Lower lobe of right lung (tissue), 2 donors: Measurements from ENCODE around the gene ACO1. TPM values are rescaled to one million over a fixed set of nuclear protein-coding genes. Genes with fewer than 3 reads are reported as not detected.

ENCODE experiments used
- ATAC-seq, 2 donors: fragments of 200-7000 bp; cut with Tn5 transposase; one replicate each; pipeline ENCODE4 v1.9.1; 2020 to 2022; ENCODE audit warnings: mild to moderate bottlenecking in 2 of 2, moderate library complexity in 2 of 2
- DNase-seq: peaks from one replicate; pipeline ENCODE4 v3.0.0-alpha.2; 2020
- H3K27ac ChIP-seq: fragments of 200-600 bp; one replicate; pipeline ENCODE4 v1.8.0; 2022
- H3K27me3 ChIP-seq: fragments of 200-600 bp; one replicate; pipeline ENCODE4 v1.8.0; 2022; ENCODE audit warnings: low read depth
- H3K36me3 ChIP-seq: fragments of 200-600 bp; one replicate; pipeline ENCODE4 v1.8.0; 2022; ENCODE audit warnings: mild to moderate bottlenecking
- H3K4me1 ChIP-seq: fragments of 200-600 bp; one replicate; pipeline ENCODE4 v1.8.0; 2022
- H3K4me3 ChIP-seq: fragments of 200-600 bp; one replicate; pipeline ENCODE4 v1.8.0; 2022; ENCODE audit warnings: mild to moderate bottlenecking
- H3K9me3 ChIP-seq: fragments of 200-600 bp; one replicate; pipeline ENCODE4 v1.8.0; 2022
- CTCF ChIP-seq: fragments of 200-600 bp; IDR thresholded peaks from one replicate; pipeline ENCODE4 v1.8.0; 2022; ENCODE audit warnings: antibody characterized with exemption, mild to moderate bottlenecking
- intact Hi-C: fragments of 100-400 bp; cut with DNase I; formaldehyde crosslinking; loops from one replicate; pipeline ENCODE4 v1.11.0; 2022
- total RNA-seq: library from RNA; stranded (reverse); fragmentation: NEBNext Ultra II Directional; extraction: Animal tissue kit (Norgen Biotek cat#: 25700); gene quantifications from one replicate; pipeline ENCODE4 v1.2.1, GENCODE V29; 2021
- donor health status: DM: no; HTN: yes; CAD: no; lungs with severe emphysema.

Gene ACO1
- total RNA-seq, 1 donor from 2014 or later, result 33.6 TPM

GRCh38 chr9:32490601-32491000 is 106.2 kb downstream of the ACO1 start:
- TF ChIP-seq CTCF, result no peak
- no peak overlapping the region for H3K27ac ChIP-seq
- DNase-seq (no peak), ATAC-seq (no peak)
- H3K4me3 ChIP-seq, result no peak overlapping the region
- peaks cover 86% of the 10 kb centered on the region for H3K36me3 ChIP-seq
- no peaks in the 10 kb centered on the region for H3K4me1 ChIP-seq
- intact Hi-C loops, result no loop called here
- no peaks in the 10 kb centered on the region for H3K9me3 ChIP-seq
- no peaks in the 10 kb centered on the region for H3K27me3 ChIP-seq

- H3K9me3 ChIP-seq, result no peaks in the 10 kb centered on the region
- DNase-seq (no peak), ATAC-seq (no peak)
- H3K36me3 ChIP-seq, result peaks cover 61% of the 10 kb centered on the region
- H3K4me3 ChIP-seq, result no peak overlapping the region
- no peak for TF ChIP-seq CTCF
- H3K4me1 ChIP-seq, result no peaks in the 10 kb centered on the region
- H3K27ac ChIP-seq, result no peak overlapping the region
- intact Hi-C loops, result no loop called here
- no peaks in the 10 kb centered on the region for H3K27me3 ChIP-seq
Measured at GRCh38 chr9:32497921-32498320, 113.5 kb downstream of the ACO1 start.

GRCh38 chr9:32500768-32501167 is 116.3 kb downstream of the ACO1 start:
- DNase-seq (no peak), ATAC-seq (no peak)
- intact Hi-C loops, result no loop called here
- no peaks in the 10 kb centered on the region for H3K4me1 ChIP-seq
- no peaks in the 10 kb centered on the region for H3K27me3 ChIP-seq
- TF ChIP-seq CTCF, result no peak
- H3K36me3 ChIP-seq, result peaks cover 46% of the 10 kb centered on the region
- H3K27ac ChIP-seq, result no peak overlapping the region
- H3K4me3 ChIP-seq, result no peak overlapping the region
- H3K9me3 ChIP-seq, result no peaks in the 10 kb centered on the region

- H3K36me3 ChIP-seq, result peaks cover 36% of the 10 kb centered on the region
Measured at GRCh38 chr9:32501868-32502267, 117.4 kb downstream of the ACO1 start.

GRCh38 chr9:32502464-32502863 is 118.0 kb downstream of the ACO1 start:
- intact Hi-C loops, result no loop called here
- H3K36me3 ChIP-seq, result peaks cover 30% of the 10 kb centered on the region
- no peak overlapping the region for H3K27ac ChIP-seq
- TF ChIP-seq CTCF, result no peak
- H3K4me1 ChIP-seq, result no peaks in the 10 kb centered on the region
- no peaks in the 10 kb centered on the region for H3K9me3 ChIP-seq
- ATAC-seq, result no peak
- H3K4me3 ChIP-seq, result no peak overlapping the region
- DNase-seq, result no peak
- H3K27me3 ChIP-seq, result no peaks in the 10 kb centered on the region

More at GRCh38 chr9:32501868-32502267, 117.4 kb downstream of the ACO1 start:
- no peak overlapping the region for H3K27ac ChIP-seq
- ATAC-seq (no peak), DNase-seq (no peak)
- no peaks in the 10 kb centered on the region for H3K27me3 ChIP-seq
- intact Hi-C loops, result no loop called here
- H3K9me3 ChIP-seq, result no peaks in the 10 kb centered on the region
- no peak for TF ChIP-seq CTCF
- no peak overlapping the region for H3K4me3 ChIP-seq
- H3K4me1 ChIP-seq, result no peaks in the 10 kb centered on the region

- peaks cover 24% of the 10 kb centered on the region for H3K36me3 ChIP-seq
- H3K4me1 ChIP-seq, result no peaks in the 10 kb centered on the region
- ATAC-seq, result no peak
- no peaks in the 10 kb centered on the region for H3K9me3 ChIP-seq
- intact Hi-C loops, result no loop called here
- no peak for TF ChIP-seq CTCF
- no peak overlapping the region for H3K4me3 ChIP-seq
- H3K27me3 ChIP-seq, result no peaks in the 10 kb centered on the region
- DNase-seq, result no peak
- H3K27ac ChIP-seq, result no peak overlapping the region
Measured at GRCh38 chr9:32503008-32503407, 118.6 kb downstream of the ACO1 start.
